Activated naive CD8-positive, alpha-beta T cell treated with anti-CD3 and anti-CD28 coated beads, Interleukin-2, amount 50 U/mL, for 16 hours (primary cell): ENCODE data around the gene ZNF71.
"Not testable (repeated sequence)": the region's sequence is repeated elsewhere in the genome, so short reads cannot be mapped to it uniquely, and the experiment has no call there.

Source experiments
- DNase-seq: peaks from one replicate; pipeline ENCODE4 v3.0.0-alpha.2; 2020; ENCODE audit warnings: low read depth, low spot score

ZNF71 gene

DNA sequence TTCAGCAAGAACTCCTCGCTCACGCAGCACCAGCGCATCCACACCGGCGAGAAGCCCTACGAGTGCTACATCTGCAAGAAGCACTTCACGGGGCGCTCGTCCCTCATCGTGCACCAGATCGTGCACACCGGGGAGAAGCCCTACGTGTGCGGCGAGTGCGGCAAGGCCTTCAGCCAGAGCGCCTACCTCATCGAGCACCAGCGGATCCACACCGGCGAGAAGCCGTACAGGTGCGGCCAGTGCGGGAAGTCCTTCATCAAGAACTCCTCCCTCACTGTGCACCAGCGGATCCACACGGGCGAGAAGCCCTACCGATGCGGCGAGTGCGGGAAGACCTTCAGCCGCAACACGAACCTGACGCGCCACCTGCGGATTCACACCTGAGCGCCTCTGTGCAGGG lies 27.3 kb downstream of the ZNF71 start:
- no peak for DNase-seq

DNA sequence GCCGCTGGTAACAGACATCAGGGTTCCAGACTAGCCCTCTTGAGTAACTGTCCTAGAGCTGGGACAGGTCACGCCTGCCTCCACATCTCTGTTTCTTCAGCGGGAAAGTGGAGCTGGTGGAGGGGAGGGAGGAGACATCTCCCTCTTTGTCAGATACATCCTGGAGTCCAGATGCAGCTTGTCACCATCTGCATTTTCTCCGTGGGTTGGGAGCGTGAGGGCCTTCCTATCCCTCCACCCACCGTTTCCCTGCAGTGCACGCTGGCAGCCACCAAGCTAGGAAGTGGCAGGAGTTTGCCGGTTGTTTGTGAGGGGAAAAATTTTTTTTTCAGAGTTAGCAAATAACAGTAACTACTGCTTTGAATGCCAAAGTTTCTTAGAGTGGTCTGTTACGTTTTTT lies 27.9 kb downstream of the ZNF71 start:
- DNase-seq, result no peak

DNA sequence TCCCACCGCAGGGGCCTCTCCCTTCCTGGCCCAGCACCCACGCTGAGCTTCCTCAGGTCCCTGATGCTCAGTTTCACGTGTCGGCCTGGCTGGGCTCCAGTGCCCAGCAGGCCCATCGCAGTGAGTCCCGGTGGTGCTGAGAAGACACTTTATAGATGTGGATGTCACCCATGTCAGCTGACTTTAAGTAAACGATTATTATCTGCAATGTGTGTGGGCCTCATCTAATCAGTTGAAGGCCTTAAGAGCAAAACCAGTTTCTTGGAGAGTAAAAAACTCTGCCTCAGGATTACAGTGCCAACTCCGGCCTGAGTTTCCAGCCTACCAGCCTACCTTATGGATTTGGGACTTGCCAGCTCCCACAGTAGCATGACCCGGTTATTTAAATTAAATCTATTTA lies 30.6 kb downstream of the ZNF71 start:
- no peak for DNase-seq

DNA sequence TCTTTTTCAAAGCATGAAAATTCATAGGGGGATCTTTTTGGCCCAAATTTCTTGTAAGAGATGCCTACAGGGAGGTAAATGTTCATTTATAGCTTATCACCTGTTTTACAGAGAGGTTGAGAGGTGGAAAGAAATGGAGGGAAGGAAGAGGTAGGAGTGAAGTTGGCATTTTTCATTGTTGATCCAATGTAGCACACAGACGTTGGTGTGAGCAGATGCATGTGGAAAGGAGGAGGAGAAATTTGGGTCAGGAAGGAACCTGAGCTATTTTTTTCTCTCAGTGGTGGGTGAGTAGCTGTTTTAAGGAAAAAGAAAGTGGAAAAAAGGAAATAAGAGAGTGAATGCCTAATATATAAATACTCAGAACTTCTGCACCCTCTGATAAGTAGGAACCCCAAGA lies 37.9 kb downstream of the ZNF71 start:
- DNase-seq, result no peak

DNA sequence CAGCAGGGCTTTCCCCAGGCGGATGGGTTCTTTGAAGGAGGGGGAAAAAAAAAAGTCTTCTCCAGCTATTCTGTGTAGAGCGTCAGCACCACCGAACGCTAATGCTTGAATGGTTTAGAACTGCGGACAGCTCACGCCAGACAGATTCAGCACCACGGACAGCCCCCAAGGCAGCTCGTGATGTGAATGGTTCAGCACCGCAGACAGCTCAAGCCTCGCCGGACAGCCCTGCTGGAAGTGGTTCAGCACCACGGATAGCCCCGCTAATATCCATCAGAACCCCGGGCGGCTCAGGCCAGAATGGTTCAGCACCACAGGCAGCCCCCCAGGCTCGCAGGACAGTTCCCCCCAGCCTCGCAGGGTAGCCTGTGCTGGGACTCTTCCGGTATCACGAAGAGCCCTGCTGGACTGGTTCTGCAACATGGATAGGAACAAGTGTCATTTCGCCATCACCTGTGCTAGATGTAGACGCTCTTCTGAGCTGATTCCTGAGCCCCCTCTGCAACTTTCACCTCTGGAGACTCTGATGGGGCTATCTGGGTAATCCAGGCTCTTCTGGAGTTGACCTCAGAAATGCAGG lies 43.0 kb downstream of the ZNF71 start:
- DNase-seq, result no peak

DNA sequence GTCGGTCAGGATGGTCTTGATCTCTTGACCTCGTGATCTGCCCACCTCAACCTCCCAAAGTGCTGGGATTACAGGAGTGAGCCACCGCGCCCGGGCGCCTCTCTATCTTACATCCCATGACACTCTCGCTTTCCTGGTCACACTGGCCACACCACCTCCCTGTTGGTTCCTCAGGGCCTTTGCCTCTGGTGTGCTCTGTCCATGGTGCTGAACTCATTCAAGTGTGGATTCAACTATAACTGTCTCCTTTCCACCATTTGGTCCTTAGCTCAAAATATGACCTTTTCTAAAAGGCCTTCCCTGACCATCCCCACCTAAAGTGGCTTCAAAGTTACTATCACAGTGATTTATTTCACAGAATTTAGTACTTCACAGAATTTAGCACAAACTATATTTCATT lies 44.1 kb downstream of the ZNF71 start:
- no peak for DNase-seq

DNA sequence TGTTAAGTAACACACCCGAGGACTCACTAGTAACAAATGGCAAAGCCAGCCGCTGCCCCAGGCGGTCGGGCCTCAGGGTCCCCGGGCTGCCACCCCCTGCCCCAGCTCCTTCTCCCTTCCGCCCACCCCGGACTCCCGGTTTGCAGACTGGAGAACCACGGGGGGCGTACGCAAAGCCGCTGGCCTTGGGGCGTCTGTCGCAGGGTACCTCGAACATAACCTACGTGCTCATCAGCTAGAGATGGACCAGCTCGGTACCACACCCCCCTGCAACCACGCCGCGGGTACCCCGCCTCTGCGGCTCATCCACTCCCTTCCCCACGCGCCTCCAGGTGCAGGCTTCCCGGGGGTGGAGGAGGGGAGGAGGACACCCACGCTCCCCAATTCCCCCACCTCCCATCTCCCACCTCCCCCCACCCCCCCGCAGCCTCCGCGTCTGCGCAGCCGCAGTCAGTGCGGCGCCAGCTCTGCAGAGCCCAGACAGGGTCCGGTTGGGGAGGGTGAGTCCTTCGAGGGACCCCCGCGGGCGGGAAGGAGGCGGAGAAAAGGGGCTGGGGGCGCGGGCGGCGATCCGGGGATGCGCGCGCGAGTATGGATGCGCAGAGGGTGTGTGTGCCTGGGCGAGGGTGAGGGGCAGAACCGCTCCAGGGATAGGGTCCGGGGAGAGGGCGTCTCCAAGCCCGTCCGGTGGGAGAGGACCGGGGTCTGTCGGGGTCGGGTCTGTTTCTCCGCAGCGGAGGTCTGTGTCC lies 47.8 kb downstream of the ZNF71 start, which contains the start of gene SMIM17:
SMIM17 (plus strand) TSS at position 449 of the 749 bp plus-strand sequence. CDS start 2,509 bp downstream, outside the sequence.
- DNase-seq, result no peak

DNA sequence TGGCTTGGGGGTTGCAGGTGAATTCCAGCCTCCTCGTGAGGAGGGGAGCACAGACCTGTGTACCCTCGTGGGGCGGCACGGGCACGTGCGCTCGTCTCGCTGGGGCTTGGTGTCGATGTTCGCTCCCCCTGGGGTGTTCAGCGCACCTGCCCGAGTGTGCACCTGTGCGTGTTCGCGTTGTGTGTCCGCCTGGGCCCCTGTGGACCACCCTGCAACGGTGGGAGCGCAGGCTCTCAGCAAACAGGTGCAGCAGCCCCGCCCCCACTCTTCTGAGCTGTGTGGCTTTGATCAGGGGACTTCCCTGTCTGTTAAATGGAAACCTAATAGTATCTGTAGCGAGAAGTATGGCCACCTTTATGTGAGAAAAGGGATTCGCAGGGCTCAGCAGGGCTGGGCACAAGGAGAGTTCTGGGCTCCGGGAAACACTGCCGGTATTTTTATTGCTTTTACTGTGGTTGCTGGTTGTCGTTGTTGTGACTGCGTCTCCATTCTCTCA lies 48.4 kb downstream of the ZNF71 start:
- DNase-seq, result no peak

DNA sequence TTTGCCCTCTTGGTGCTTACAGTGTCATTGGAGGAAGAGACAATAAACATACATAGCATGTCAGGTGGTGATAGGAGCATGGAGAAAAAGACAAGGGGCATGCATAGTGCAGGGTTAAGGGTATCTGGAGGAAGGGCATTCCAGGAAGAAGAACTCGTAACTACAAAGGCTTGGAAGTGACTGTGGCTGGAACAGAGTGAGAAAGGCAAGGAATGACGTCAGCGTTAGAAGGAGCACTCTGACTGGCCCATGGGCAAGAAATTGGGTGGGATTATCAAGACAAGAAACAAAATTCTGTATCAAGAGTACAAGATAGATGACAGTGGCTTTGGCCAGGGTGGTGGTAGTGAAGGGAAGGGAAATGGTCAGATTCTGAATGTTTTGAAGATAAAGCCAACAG lies 59.0 kb downstream of the ZNF71 start:
- DNase-seq, result no peak

DNA sequence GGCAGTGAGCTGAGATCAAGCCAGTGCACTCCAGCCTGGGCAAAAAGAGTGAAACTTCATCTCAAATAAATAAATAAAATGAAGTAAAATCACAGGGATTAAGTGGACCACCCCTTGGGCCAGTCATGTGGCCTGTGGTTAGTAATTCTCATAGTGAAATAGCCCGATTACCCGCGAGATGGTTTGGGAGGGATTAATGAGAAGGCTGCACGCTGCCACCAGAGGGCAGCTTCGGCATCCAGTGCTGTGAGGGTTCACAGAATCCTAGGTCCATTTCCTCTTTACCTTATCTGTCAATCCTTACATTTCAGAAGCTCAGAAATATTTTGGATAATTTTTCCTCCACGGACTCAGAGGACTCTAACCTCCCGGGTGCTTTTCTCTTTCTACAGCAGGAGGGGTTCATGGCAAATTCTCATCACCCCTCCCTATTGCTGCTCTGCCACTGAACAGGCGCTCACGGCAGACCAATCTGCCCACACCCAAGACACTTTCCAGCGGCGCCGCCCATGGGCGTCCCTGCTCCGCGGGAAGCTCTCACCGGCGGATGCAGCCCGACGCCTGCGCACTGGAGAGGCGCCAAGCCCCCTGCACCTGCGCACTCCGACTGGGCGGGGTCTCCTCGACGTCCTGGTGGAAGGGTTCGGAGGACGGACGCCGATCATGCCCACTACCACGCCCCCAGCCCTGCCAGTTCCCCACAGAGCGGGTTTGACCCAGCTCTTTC lies 65.4 kb downstream of the ZNF71 start:
- DNase-seq, result no peak

DNA sequence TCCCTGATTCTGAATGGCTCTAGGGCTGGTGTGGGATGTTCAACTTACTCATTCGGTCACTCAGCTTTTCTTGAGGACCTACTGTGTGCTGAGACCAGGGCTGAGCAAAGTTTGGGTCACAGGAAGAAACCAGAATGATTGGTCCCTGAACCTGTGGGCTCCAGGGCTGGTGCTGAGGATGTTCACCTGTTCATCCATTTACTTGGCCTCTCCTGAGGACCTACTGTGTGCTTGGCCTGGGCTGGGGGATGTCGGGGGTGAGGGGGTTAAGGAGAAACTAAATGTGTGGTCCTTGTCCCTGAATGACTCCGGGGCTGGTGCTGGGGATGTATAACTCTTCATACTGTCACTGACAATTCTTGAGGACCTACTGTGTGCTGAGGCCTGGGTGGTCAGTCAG lies 66.1 kb downstream of the ZNF71 start:
- DNase-seq, result no peak

DNA sequence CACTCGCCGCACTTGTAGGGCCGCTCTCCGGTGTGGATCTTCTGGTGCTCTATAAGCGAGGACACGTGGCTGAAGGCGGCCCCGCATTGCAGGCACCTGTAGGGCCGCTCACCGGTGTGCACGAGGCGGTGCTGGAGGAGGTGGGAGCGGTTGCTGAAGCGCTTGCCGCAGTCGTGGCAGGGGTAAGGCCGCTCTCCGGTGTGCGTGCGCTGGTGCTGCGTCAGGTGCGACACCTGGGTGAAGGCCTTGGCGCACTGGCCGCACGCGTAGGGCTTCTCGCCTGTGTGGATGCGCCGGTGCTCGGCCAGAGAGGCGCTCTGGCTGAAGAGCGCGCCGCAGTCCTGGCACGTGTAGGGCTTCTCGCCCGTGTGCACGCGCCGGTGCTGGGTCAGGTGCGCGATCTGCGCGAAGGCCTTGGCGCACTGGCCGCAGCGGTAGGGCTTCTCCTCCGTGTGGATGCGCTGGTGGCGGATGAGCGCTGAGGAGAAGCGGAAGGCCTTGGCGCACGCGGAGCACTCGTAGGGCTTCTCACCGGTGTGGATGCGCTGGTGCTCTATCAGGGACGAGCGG lies 68.9 kb downstream of the ZNF71 start:
- no peak for DNase-seq

DNA sequence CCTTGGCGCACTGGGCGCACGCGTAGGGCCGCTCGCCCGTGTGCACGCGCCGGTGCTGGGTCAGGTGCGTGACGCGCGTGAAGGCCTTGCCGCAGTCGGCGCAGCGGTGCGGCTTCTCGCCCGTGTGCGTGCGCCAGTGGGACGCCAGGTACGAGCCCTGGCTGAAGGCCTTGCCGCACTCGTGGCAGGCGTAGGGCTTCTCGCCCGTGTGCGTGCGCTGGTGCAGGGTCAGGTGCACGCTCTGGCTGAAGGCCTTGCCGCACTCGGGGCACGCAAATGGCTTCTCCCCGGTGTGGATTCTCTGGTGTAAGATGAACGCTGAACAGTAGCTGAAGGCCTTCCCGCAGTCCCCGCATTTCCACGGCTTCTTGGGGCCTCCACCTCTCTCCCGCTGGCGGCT lies 69.4 kb downstream of the ZNF71 start:
- DNase-seq, result no peak

DNA sequence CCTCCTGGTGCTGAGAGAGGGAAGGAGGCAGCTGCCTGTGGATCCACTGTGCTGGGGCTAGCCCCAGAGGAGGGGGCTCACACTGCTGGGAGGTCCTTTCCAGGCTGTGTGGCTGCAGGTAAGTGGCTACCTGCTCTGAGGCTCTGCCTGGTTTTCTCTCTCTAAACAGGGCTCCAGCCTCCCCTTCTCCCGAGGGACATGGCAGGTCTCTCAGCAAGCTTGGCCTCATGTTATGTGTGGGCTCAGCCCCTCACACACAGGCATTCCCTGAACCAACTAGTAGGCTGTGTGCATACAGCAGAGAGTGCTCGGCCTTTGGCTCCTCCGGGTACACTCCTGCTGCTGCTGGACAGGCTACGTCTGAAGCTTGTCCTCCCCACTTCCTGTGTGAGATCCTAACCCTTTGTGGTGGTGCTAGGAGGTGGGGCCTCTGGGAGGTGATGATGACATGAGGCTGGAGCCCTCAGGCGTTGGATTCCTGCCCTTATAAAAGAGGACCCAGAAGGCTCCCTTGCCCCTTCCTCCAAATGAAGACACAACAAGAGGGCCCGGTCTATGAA lies 72.3 kb downstream of the ZNF71 start:
- DNase-seq, result no peak

DNA sequence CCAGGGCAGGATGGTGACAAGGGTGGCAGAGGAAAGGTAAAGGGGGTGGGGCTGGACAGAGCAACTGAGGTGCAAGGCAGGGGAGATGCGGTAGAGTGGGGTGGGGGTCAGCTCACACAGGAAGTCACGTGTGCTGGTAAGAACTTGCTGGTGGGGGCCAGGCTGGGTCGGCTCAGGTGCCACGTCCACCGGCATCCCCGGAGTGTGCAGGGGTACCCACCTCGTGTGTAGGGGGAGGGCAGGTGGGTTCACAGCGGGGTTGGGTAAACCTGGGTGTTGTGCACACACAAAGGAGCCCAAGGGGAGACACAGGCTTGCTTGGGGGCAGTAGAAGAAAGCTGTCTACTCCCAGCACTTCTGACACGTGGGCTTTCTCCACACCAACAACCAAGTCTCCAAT lies 73.6 kb downstream of the ZNF71 start:
- no peak for DNase-seq

DNA sequence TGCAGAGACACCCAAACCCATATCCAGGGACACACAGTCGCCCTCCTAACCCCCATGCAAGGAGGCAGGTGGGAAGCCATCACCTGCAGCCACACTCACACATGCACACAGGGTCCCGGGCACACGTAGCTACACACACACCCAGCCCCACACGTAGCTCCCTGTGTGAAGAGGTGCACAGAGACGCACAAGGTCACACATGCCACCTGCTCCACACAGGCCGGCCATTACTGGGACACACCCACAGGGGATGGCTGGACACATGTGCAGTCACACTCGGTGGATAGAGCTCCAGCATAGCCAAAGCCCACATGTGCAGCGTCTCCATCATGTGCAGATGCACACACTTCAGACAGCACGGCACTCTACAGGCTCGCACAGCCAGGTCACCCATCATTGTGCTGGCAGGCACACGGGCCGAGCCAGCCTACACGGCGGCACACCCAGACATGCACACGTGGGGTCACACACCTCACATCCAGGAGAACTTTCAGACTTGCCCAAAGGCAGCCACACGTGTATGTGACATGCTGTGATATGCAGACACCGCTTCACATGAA lies 75.4 kb downstream of the ZNF71 start:
- no peak for DNase-seq

DNA sequence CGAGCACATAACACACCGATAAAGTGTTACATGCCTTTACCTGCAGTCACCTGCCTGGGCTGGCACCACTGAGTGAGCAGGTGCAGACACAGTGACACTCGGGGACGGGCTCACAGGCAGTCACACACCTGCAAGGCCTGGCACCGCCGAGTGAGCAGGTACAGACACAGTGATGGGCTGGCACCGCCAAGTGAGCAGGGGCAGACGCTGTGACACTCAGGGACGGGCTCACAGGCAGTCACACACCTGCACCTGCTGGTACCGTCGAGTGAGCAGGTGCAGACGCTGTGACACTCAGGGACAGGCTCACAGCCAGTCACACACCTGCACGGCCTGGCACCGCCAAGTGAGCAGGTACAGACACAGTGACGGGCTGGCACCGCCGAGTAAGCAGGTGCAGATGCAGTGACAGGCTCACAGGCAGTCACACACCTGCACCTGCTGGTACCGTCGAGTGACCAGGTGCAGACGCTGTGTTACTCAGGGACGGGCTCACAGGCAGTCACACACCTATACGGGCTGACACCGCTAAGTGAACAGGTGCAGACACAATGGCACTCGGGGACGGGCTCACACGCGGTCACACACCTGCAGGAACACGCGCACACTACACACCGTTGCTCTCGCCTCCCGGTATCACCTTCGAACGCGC lies 76.0 kb downstream of the ZNF71 start:
- no peak for DNase-seq

DNA sequence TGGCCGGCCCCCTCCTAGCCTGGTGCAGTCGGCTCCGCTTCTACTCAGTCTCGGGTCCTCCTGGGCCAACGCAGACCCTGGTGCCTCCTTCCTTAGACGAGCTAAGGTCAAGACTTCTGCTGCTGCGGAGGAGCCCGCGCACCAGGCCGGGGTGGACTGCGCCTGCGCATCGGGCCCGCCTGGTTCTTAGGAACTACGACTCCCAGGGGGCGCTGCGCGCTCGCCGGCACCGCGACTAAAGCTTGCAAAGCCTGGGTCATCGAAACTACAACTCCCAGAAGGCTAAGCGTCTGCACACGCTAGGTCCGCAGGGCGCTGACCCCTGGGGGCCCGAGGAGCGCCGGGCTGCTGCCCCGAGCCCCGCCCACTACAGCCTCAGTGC lies 76.5 kb downstream of the ZNF71 start, which contains the start of gene ZNF835:
ZNF835 (minus strand) TSS at position 145 of the 382 bp plus-strand sequence. CDS start 6,559 bp downstream, outside the sequence.
- peak; percentile 51 for DNase-seq

DNA sequence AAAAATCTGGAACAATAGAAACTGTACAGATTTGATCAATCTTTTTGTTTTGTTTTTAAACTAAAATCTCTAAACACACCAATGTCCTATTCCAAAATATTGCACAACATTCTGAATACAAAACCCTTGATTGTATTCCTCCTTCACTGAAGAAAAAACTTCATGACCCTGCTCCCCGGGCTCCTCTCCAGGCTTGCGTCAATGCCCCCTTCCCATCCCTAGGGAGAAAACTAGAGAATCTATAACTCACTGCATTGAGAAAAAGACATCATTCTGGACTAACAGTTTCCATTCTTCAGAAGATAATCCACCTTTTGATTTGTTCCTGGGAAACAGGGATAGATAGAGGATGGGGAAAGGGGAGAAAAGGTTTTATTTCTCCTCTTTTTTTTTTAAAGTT lies 77.5 kb downstream of the ZNF71 start:
- not testable (repeated sequence) for DNase-seq
